ENCODE data around the gene UBAP1L.

The UBAP1L gene

DNA sequence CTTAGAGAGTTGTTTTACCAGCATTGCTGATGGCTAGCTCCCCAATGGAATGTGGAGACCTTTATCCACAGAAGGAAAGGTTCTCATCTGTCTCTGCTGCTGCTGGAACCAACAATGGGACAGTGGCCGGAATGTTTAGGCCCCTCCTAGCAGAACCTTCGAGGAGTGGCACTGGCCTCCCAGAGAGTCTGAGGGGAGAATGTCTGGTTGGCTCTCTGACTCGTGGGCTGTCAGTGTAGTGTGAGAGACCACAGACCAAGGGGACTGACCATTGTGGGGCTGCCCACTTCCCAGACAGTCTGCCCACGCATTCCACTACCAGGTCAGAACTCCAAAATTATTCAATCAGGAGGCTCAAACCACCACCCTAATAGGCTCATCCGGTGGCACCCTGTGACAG is 52.3 kb downstream of the UBAP1L start:
- H3K36me3 ChIP-seq (ENCODE audit: insufficient read depth, low read length) = no peaks in the 10 kb centered on the region
- H3K9me3 ChIP-seq (ENCODE audit: low read length) = no peaks in the 10 kb centered on the region
- H3K4me1 ChIP-seq (ENCODE audit: insufficient read depth, low read length) = no peaks in the 10 kb centered on the region
- H2AFZ ChIP-seq (ENCODE audit: low read depth, low read length) = no peak overlapping the region
- H3K27me3 ChIP-seq (ENCODE audit: insufficient read depth, low read length) = peaks cover 14% of the 10 kb centered on the region
- H3K4me3 ChIP-seq (ENCODE audit: low read length) = no peak overlapping the region

DNA sequence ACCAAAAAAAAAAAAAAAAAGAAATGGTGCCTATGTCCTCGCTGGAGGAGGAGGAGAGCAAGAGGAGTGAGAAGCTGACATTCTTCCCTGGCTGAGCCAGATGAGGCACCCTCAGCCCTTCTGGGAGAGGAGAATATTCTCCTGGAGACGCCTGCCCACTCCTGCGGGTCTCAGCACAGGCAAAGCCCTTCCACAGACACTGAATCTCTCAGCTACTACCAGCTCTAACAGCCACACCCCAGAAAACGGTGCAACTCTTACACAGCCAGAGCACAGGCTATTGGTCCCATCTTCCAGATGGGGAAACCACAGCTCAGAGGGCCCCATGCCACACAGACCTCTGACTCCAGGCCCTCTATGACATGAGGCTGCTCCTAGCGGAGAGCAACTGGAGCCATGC is 52.9 kb downstream of the UBAP1L start:
- Histone ChIP-seq H3K9me3 (ENCODE audit: low read length) (no peaks in the 10 kb centered on the region), H3K4me3 (ENCODE audit: low read length) (no peak overlapping the region), H3K27me3 (ENCODE audit: insufficient read depth, low read length) (peaks cover 8% of the 10 kb centered on the region), H2AFZ (ENCODE audit: low read depth, low read length) (no peak overlapping the region), H3K4me1 (ENCODE audit: insufficient read depth, low read length) (peaks cover 4% of the 10 kb centered on the region), H3K36me3 (ENCODE audit: insufficient read depth, low read length) (no peaks in the 10 kb centered on the region)

- H3K27me3 ChIP-seq (ENCODE audit: insufficient read depth, low read length) = no peaks in the 10 kb centered on the region
- H3K4me3 ChIP-seq (ENCODE audit: low read length) = no peak overlapping the region
- H3K9me3 ChIP-seq (ENCODE audit: low read length) = no peaks in the 10 kb centered on the region
- no peaks in the 10 kb centered on the region for H3K36me3 ChIP-seq (ENCODE audit: insufficient read depth, low read length)
- H3K4me1 ChIP-seq (ENCODE audit: insufficient read depth, low read length) = peaks cover 7% of the 10 kb centered on the region
- no peak overlapping the region for H2AFZ ChIP-seq (ENCODE audit: low read depth, low read length)
Observed at GRCh38 chr15:65060641-65061397, 54.2 kb downstream of the UBAP1L start.

- Histone ChIP-seq H2AFZ (ENCODE audit: low read depth, low read length) (no peak overlapping the region), H3K4me3 (ENCODE audit: low read length) (no peak overlapping the region), H3K4me1 (ENCODE audit: insufficient read depth, low read length) (peaks cover 7% of the 10 kb centered on the region), H3K36me3 (ENCODE audit: insufficient read depth, low read length) (no peaks in the 10 kb centered on the region), H3K27me3 (ENCODE audit: insufficient read depth, low read length) (no peaks in the 10 kb centered on the region), H3K9me3 (ENCODE audit: low read length) (no peaks in the 10 kb centered on the region)
Observed at GRCh38 chr15:65059931-65060596, 54.9 kb downstream of the UBAP1L start.

DNA sequence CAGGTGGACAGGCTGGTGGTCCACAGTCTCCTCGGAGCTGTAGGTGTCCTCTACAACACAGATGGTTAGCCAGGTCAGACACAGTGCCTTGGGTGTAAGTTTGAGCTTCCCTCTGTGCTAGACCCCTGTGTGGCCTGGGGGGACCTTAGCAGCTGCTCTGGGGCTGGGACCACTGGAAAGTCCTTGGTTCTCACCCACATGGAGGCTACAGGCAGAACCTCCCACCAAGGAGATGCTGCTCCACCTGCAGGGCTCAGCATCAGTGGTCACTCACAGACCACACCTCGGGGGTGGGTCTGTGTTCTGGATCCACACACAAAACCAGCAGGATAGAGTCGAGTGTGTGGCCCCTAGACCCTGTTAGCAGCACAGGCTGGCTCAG is 55.6 kb downstream of the UBAP1L start:
- H3K4me1 ChIP-seq (ENCODE audit: insufficient read depth, low read length) = peaks cover 7% of the 10 kb centered on the region
- no peaks in the 10 kb centered on the region for H3K9me3 ChIP-seq (ENCODE audit: low read length)
- no peak overlapping the region for H3K4me3 ChIP-seq (ENCODE audit: low read length)
- no peaks in the 10 kb centered on the region for H3K36me3 ChIP-seq (ENCODE audit: insufficient read depth, low read length)
- H2AFZ ChIP-seq (ENCODE audit: low read depth, low read length) = no peak overlapping the region
- no peaks in the 10 kb centered on the region for H3K27me3 ChIP-seq (ENCODE audit: insufficient read depth, low read length)

DNA sequence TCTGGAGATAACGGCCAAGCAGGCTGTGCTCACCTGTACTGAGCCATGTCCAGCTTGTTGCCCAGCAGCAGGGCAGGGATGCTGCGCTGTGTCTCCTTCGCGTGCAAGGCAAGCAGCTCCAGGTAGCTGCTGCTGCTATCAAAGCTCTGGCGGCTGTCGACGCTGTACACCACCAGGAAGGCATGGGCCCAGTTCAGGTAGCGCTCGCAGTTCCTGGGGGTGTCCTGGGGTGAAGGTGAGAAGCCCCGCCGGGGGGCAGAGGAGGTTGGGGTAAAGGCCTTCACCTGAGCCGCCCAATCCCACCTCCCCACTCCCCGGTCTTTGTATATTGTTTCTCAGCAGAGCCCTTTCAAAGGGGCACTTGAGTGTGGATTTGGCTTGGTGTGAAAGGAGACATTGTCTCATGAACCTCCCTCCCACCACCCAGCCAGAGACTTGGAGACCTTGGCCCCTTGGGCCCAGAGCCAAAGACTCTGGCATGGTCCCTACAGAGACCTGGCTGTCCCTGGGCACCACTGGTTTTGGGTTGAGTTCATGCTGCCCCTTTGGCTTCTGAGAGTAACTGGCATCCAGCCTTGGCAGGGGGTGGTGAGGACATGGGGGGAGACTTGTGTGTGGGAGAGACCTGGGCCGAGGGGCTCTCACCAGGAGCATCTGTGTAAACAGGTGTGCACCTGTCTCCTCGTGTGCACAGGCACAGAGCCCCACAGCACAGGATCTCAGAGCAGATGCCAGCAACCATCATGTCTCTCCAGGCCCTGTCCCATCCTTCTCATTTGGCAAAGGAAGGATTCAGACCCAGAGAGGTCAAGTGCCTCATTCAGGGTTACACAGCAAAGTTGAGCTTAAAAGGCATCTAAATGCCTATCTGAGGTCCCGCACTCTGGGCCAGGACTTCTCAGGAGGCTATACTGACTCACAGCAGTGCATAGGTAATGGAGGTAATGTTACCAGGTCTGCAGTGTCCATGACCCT is 56.3 kb downstream of the UBAP1L start:
- Histone ChIP-seq H3K27me3 (ENCODE audit: insufficient read depth, low read length) (no peaks in the 10 kb centered on the region), H3K4me3 (ENCODE audit: low read length) (no peak overlapping the region), H2AFZ (ENCODE audit: low read depth, low read length) (no peak overlapping the region), H3K9me3 (ENCODE audit: low read length) (no peaks in the 10 kb centered on the region), H3K4me1 (ENCODE audit: insufficient read depth, low read length) (peaks cover 7% of the 10 kb centered on the region), H3K36me3 (ENCODE audit: insufficient read depth, low read length) (no peaks in the 10 kb centered on the region)

DNA sequence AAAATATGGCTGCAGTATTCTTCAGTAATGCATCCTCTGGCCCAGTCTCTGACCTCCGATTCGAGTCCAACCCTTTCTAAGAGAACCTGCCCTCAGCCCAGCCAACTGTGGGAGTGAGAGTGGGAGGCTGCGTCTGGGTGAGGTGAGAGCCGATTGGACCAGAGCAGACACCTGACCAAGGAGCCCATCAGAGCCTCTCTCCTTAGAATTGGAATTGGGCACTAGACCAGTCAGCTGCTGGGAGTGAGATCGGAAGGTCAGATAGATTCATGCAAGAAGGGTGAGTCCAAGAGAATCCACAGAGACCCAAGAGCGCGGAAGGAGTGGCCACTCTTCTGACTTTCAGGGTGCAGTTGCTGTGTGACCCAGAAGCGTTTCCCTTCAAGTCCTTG is 57.5 kb downstream of the UBAP1L start:
- H3K4me1 ChIP-seq (ENCODE audit: insufficient read depth, low read length) = peaks cover 7% of the 10 kb centered on the region
- no peaks in the 10 kb centered on the region for H3K27me3 ChIP-seq (ENCODE audit: insufficient read depth, low read length)
- no peak overlapping the region for H3K4me3 ChIP-seq (ENCODE audit: low read length)
- no peaks in the 10 kb centered on the region for H3K36me3 ChIP-seq (ENCODE audit: insufficient read depth, low read length)
- H3K9me3 ChIP-seq (ENCODE audit: low read length) = no peaks in the 10 kb centered on the region
- H2AFZ ChIP-seq (ENCODE audit: low read depth, low read length) = no peak overlapping the region

- no peaks in the 10 kb centered on the region for H3K36me3 ChIP-seq (ENCODE audit: insufficient read depth, low read length)
- no peaks in the 10 kb centered on the region for H3K9me3 ChIP-seq (ENCODE audit: low read length)
- no peak overlapping the region for H2AFZ ChIP-seq (ENCODE audit: low read depth, low read length)
- H3K4me1 ChIP-seq (ENCODE audit: insufficient read depth, low read length) = peaks cover 7% of the 10 kb centered on the region
- no peak overlapping the region for H3K4me3 ChIP-seq (ENCODE audit: low read length)
- H3K27me3 ChIP-seq (ENCODE audit: insufficient read depth, low read length) = no peaks in the 10 kb centered on the region
Observed at GRCh38 chr15:65056868-65057548, 58.0 kb downstream of the UBAP1L start.

GRCh38 chr15:65056106-65056505 is 58.9 kb downstream of the UBAP1L start:
- Histone ChIP-seq H3K4me3 (ENCODE audit: low read length) (no peak overlapping the region), H2AFZ (ENCODE audit: low read depth, low read length) (no peak overlapping the region), H3K9me3 (ENCODE audit: low read length) (no peaks in the 10 kb centered on the region), H3K4me1 (ENCODE audit: insufficient read depth, low read length) (peaks cover 7% of the 10 kb centered on the region), H3K27me3 (ENCODE audit: insufficient read depth, low read length) (peaks cover 2% of the 10 kb centered on the region), H3K36me3 (ENCODE audit: insufficient read depth, low read length) (no peaks in the 10 kb centered on the region)

GRCh38 chr15:65055201-65055870 is 59.7 kb downstream of the UBAP1L start:
- H3K4me3 ChIP-seq (ENCODE audit: low read length) = no peak overlapping the region
- H3K36me3 ChIP-seq (ENCODE audit: insufficient read depth, low read length) = no peaks in the 10 kb centered on the region
- no peaks in the 10 kb centered on the region for H3K9me3 ChIP-seq (ENCODE audit: low read length)
- no peak overlapping the region for H2AFZ ChIP-seq (ENCODE audit: low read depth, low read length)
- peaks cover 7% of the 10 kb centered on the region for H3K4me1 ChIP-seq (ENCODE audit: insufficient read depth, low read length)
- peaks cover 2% of the 10 kb centered on the region for H3K27me3 ChIP-seq (ENCODE audit: insufficient read depth, low read length)

- Histone ChIP-seq H3K9me3 (ENCODE audit: low read length) (no peaks in the 10 kb centered on the region), H3K36me3 (ENCODE audit: insufficient read depth, low read length) (no peaks in the 10 kb centered on the region), H3K27me3 (ENCODE audit: insufficient read depth, low read length) (peaks cover 2% of the 10 kb centered on the region), H3K4me3 (ENCODE audit: low read length) (no peak overlapping the region), H2AFZ (ENCODE audit: low read depth, low read length) (no peak overlapping the region), H3K4me1 (ENCODE audit: insufficient read depth, low read length) (peaks cover 13% of the 10 kb centered on the region)
Observed at GRCh38 chr15:65054333-65055200, 60.4 kb downstream of the UBAP1L start.

Measured in neuron (in vitro differentiated cells).